Neural cell (in vitro differentiated cells): ENCODE data around the gene GIMD1. TPM values are rescaled to one million over a fixed set of nuclear protein-coding genes. Genes with fewer than 3 reads are reported as not detected.

Experiments
- H2AFZ ChIP-seq: fragments of 200-600, 300-800 bp; sonication (generic), shearing (Covaris generic); 2 replicates; pipeline ENCODE4 v1.6.0; 2014; ENCODE audit warnings: low read depth, mild to moderate bottlenecking, antibody characterized with exemption, low read length, moderate library complexity
- H3F3A ChIP-seq: fragments of 200-600 bp; shearing (Covaris generic); 2 replicates; pipeline ENCODE4 v1.6.1; 2016; ENCODE audit warnings: mild to moderate bottlenecking, moderate library complexity, mixed read lengths, antibody characterized with exemption, low read length; ENCODE audit not compliant: insufficient read depth, poor library complexity, severe bottlenecking
- H3K27ac ChIP-seq: fragments of 200-600, 300-800 bp; sonication (generic), shearing (Covaris generic); 2 replicates; pipeline ENCODE4 v1.5.1; 2014; ENCODE audit warnings: mild to moderate bottlenecking, low read length, moderate library complexity
- H3K27me3 ChIP-seq: fragments of 300-800, 200-600 bp; sonication (generic), shearing (Covaris generic); 2 replicates; pipeline ENCODE4 v1.6.0; 2014; ENCODE audit warnings: mild to moderate bottlenecking, low read depth, low read length, moderate library complexity; ENCODE audit not compliant: insufficient read depth
- H3K36me3 ChIP-seq: fragments of 300-800, 200-600 bp; sonication (generic), shearing (Covaris generic); 2 replicates; pipeline ENCODE4 v1.5.1; 2014; ENCODE audit warnings: mild to moderate bottlenecking, antibody characterized with exemption, low read length, moderate library complexity; ENCODE audit not compliant: insufficient read depth
- H3K4me2 ChIP-seq: fragments of 300-800, 200-600 bp; sonication (generic), shearing (Covaris generic); 2 replicates; pipeline ENCODE4 v1.6.0; 2014; ENCODE audit warnings: mild to moderate bottlenecking, low read length
- H3K4me3 ChIP-seq: fragments of 300-800, 200-600 bp; sonication (generic), shearing (Covaris generic); 2 replicates; pipeline ENCODE4 v1.5.1; 2014; ENCODE audit warnings: mild to moderate bottlenecking, low read length, moderate library complexity
- H3K79me2 ChIP-seq: fragments of 200-600 bp; shearing (Covaris generic); replicated peaks from 2 replicates; pipeline ENCODE4 v1.6.0; 2014; ENCODE audit warnings: mild to moderate bottlenecking, low read length, moderate library complexity; ENCODE audit not compliant: insufficient read depth
- H3K9ac ChIP-seq: fragments of 300-800, 200-600 bp; sonication (generic), shearing (Covaris generic); 2 replicates; pipeline ENCODE4 v1.6.1; 2016; ENCODE audit warnings: mild to moderate bottlenecking, low read length, mixed read lengths
- H3K9me2 ChIP-seq: fragments of 200-600 bp; shearing (Covaris generic); 2 replicates; pipeline ENCODE4 v1.6.1; 2016; ENCODE audit warnings: mild to moderate bottlenecking, low read length, mixed read lengths; ENCODE audit not compliant: insufficient read depth
- H3K9me3 ChIP-seq: fragments of 200-600, 300-800 bp; sonication (generic), shearing (Covaris generic); 2 replicates; pipeline ENCODE4 v1.6.1; 2016; ENCODE audit warnings: mild to moderate bottlenecking, mixed run types, low read length, moderate library complexity, mixed read lengths
- H4K20me1 ChIP-seq: fragments of 200-600 bp; shearing (Covaris generic); 2 replicates; pipeline ENCODE4 v1.6.1; 2016; ENCODE audit warnings: mild to moderate bottlenecking, mixed run types; ENCODE audit not compliant: insufficient read depth
- EP300 ChIP-seq: fragments of 450-650 bp; conservative IDR thresholded peaks from 2 replicates; pipeline ENCODE4 v1.6.1; 2014; ENCODE audit warnings: antibody characterized with exemption, mild to moderate bottlenecking, moderate library complexity; ENCODE audit not compliant: poor library complexity, severe bottlenecking
- EZH2 ChIP-seq: fragments of 200-600, 300-800 bp; shearing (Covaris generic), sonication (generic); IDR thresholded peaks from 2 replicates; pipeline ENCODE4 v1.6.1; 2014; ENCODE audit warnings: antibody characterized with exemption, low read length, borderline replicate concordance, mild to moderate bottlenecking; ENCODE audit not compliant: insufficient read depth, poor library complexity, severe bottlenecking
- MXI1 ChIP-seq: fragments of 450-650 bp; conservative IDR thresholded peaks from 2 replicates; pipeline ENCODE4 v1.6.1; 2014; ENCODE audit warnings: antibody characterized with exemption, mild to moderate bottlenecking; ENCODE audit not compliant: poor library complexity, severe bottlenecking
- POLR2AphosphoS5 ChIP-seq: IDR thresholded peaks from 2 replicates; pipeline ENCODE4 v1.6.1; 2012
- RAD21 ChIP-seq: fragments of 450-650 bp; conservative IDR thresholded peaks from 2 replicates; pipeline ENCODE4 v1.6.1; 2014; ENCODE audit warnings: antibody characterized with exemption, mild to moderate bottlenecking, moderate library complexity
- SMC3 ChIP-seq: fragments of 450-650 bp; conservative IDR thresholded peaks from 2 replicates; pipeline ENCODE4 v1.6.1; 2014; ENCODE audit warnings: antibody characterized with exemption, mild to moderate bottlenecking, moderate library complexity; ENCODE audit not compliant: poor library complexity
- TAF1 ChIP-seq: IDR thresholded peaks from 2 replicates; pipeline ENCODE4 v1.6.1; 2012; ENCODE audit warnings: low read depth
- polyA plus RNA-seq: library from polyadenylated mRNA; depleted of rRNA; stranded (reverse); fragments of >200 nt; gene quantifications from 2 replicates; pipeline ENCODE4 v1.2.3, GENCODE V29; 2014
- TF ChIP-seq, protein P1 (sequence below): IDR thresholded peaks from 2 replicates; pipeline ENCODE4 v1.6.1; 2012; ENCODE audit warnings: borderline replicate concordance
- TF ChIP-seq, protein P2 (sequence below): fragments of 450-650 bp; IDR thresholded peaks from 2 replicates; pipeline ENCODE4 v1.5.1; 2014; ENCODE audit warnings: antibody characterized with exemption, mild to moderate bottlenecking, moderate library complexity; ENCODE audit not compliant: poor library complexity, severe bottlenecking

Gene GIMD1
- polyA plus RNA-seq, 1 donor from 2014 or later: not detected

DNA sequence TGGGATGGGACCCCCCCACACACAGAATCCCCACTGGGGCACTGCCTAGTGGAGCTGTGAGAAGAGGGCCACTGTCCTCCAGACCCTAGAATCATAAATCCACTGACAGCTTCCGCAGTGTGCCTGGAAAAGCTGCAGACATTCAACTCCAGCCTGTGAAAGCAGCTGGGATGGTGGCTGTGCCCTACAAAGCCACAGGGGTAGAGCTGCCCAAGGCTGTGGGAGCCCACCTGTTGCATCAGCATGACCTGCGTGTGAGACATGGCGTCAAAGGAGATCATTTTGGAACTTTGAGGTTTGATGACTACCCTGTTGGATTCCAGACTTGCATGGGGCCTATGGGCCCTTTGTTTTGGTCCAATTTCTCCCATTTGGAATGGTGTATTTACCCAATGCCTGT is 29.9 kb downstream of the GIMD1 start:
- H2AFZ ChIP-seq: no peak overlapping the region
- no peaks in the 10 kb centered on the region for H3K9me2 ChIP-seq
- H3K36me3 ChIP-seq: peaks cover 12% of the 10 kb centered on the region
- no peaks in the 10 kb centered on the region for H3K27me3 ChIP-seq
- no peaks in the 10 kb centered on the region for H3K79me2 ChIP-seq
- no peak overlapping the region for H3K4me3 ChIP-seq
- H4K20me1 ChIP-seq: no peaks in the 10 kb centered on the region
- H3F3A ChIP-seq: no peaks in the 10 kb centered on the region
- H3K4me2 ChIP-seq: no peak overlapping the region
- no peak for TF ChIP-seq RAD21
- TF ChIP-seq MXI1: no peak
- TF ChIP-seq EZH2: no peak
- no peak for TF ChIP-seq POLR2AphosphoS5
- no peak for TF ChIP-seq EP300
- TF ChIP-seq, protein P1, sequence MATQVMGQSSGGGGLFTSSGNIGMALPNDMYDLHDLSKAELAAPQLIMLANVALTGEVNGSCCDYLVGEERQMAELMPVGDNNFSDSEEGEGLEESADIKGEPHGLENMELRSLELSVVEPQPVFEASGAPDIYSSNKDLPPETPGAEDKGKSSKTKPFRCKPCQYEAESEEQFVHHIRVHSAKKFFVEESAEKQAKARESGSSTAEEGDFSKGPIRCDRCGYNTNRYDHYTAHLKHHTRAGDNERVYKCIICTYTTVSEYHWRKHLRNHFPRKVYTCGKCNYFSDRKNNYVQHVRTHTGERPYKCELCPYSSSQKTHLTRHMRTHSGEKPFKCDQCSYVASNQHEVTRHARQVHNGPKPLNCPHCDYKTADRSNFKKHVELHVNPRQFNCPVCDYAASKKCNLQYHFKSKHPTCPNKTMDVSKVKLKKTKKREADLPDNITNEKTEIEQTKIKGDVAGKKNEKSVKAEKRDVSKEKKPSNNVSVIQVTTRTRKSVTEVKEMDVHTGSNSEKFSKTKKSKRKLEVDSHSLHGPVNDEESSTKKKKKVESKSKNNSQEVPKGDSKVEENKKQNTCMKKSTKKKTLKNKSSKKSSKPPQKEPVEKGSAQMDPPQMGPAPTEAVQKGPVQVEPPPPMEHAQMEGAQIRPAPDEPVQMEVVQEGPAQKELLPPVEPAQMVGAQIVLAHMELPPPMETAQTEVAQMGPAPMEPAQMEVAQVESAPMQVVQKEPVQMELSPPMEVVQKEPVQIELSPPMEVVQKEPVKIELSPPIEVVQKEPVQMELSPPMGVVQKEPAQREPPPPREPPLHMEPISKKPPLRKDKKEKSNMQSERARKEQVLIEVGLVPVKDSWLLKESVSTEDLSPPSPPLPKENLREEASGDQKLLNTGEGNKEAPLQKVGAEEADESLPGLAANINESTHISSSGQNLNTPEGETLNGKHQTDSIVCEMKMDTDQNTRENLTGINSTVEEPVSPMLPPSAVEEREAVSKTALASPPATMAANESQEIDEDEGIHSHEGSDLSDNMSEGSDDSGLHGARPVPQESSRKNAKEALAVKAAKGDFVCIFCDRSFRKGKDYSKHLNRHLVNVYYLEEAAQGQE: no peak
- TF ChIP-seq, protein P2, sequence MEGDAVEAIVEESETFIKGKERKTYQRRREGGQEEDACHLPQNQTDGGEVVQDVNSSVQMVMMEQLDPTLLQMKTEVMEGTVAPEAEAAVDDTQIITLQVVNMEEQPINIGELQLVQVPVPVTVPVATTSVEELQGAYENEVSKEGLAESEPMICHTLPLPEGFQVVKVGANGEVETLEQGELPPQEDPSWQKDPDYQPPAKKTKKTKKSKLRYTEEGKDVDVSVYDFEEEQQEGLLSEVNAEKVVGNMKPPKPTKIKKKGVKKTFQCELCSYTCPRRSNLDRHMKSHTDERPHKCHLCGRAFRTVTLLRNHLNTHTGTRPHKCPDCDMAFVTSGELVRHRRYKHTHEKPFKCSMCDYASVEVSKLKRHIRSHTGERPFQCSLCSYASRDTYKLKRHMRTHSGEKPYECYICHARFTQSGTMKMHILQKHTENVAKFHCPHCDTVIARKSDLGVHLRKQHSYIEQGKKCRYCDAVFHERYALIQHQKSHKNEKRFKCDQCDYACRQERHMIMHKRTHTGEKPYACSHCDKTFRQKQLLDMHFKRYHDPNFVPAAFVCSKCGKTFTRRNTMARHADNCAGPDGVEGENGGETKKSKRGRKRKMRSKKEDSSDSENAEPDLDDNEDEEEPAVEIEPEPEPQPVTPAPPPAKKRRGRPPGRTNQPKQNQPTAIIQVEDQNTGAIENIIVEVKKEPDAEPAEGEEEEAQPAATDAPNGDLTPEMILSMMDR: no peak
- TF ChIP-seq SMC3: no peak
- no peak for TF ChIP-seq TAF1
- no peak overlapping the region for H3K27ac ChIP-seq
- H3K9me3 ChIP-seq: no peaks in the 10 kb centered on the region
- no peak overlapping the region for H3K9ac ChIP-seq

DNA sequence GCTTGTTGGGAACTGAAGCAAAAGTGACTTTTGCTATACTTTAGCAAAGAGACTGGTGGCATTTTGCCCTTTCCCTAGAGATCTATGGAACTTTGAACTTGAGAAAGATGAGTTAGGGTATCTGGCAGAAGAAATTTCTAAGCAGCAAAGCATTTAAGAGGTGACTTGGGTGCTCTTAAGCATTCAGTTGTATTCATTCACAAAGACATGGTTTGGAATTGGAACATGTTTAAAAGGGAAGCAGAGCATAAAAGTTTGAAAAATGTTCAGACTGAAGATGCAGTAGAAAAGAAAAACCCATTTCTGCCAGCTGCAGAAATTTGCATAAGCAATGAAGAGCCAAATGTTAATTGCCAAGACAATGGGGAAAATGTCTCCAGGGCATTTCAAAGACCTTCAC is 30.7 kb downstream of the GIMD1 start:
- Histone ChIP-seq H3K9ac (no peak overlapping the region), H3F3A (no peaks in the 10 kb centered on the region), H4K20me1 (no peaks in the 10 kb centered on the region), H3K4me2 (no peak overlapping the region), H3K27ac (no peak overlapping the region), H3K27me3 (no peaks in the 10 kb centered on the region), H2AFZ (no peak overlapping the region), H3K79me2 (no peaks in the 10 kb centered on the region), H3K9me3 (no peaks in the 10 kb centered on the region), H3K9me2 (no peaks in the 10 kb centered on the region), H3K36me3 (peaks cover 12% of the 10 kb centered on the region), H3K4me3 (no peak overlapping the region)
- TF ChIP-seq TAF1 (no peak), EP300 (no peak), MXI1 (no peak), EZH2 (no peak), SMC3 (no peak), POLR2AphosphoS5 (no peak), RAD21 (no peak)
- TF ChIP-seq, protein P1: no peak
- TF ChIP-seq, protein P2: no peak
